HEK293 (cell line): Measurements from ENCODE around the gene CPNE9.

Experiments
- YY1 ChIP-seq: fragments of 450-650 bp; formaldehyde crosslinking; IDR thresholded peaks from 2 replicates; pipeline ENCODE4 v1.5.1; 2018; ENCODE audit warnings: missing biosample characterization, missing genetic modification characterization
- ZBTB1 ChIP-seq: fragments of 450-650 bp; formaldehyde crosslinking; IDR thresholded peaks from 2 replicates; pipeline ENCODE4 v1.5.1; 2016; ENCODE audit warnings: missing biosample characterization, missing genetic modification characterization
- ZNF274 ChIP-seq, 2 experiments: fragments of 200-500 bp in 1 of 2; fragments of 450-650 bp in 1 of 2; sonication (Bioruptor generic) in 1 of 2; formaldehyde crosslinking in 1 of 2; IDR thresholded peaks; 2 replicates each; pipeline versions ENCODE4 v1.5.1 to v1.6.1; 2014 to 2016; ENCODE audit warnings: borderline replicate concordance in 1 of 2, inconsistent platforms in 1 of 2, low read length in 1 of 2, missing biosample characterization in 1 of 2, missing genetic modification characterization in 1 of 2
- ZNF624 ChIP-seq: fragments of 450-650 bp; formaldehyde crosslinking; IDR thresholded peaks from 2 replicates; pipeline ENCODE4 v1.5.1; 2017; ENCODE audit warnings: missing biosample characterization, missing genetic modification characterization
- TF ChIP-seq, protein P1 (sequence below): fragments of 450-650 bp; formaldehyde crosslinking; IDR thresholded peaks from 2 replicates; pipeline ENCODE4 v1.5.1; 2016; ENCODE audit warnings: missing biosample characterization, missing genetic modification characterization
- TF ChIP-seq, protein P2 (sequence below): fragments of 450-650 bp; IDR thresholded peaks from 2 replicates; pipeline ENCODE4 v1.5.1; 2018; ENCODE audit warnings: missing biosample characterization, missing genetic modification characterization

GRCh38 chr3:9695746-9696145 lies 7.9 kb upstream of the CPNE9 start:
- TF ChIP-seq, protein P1, sequence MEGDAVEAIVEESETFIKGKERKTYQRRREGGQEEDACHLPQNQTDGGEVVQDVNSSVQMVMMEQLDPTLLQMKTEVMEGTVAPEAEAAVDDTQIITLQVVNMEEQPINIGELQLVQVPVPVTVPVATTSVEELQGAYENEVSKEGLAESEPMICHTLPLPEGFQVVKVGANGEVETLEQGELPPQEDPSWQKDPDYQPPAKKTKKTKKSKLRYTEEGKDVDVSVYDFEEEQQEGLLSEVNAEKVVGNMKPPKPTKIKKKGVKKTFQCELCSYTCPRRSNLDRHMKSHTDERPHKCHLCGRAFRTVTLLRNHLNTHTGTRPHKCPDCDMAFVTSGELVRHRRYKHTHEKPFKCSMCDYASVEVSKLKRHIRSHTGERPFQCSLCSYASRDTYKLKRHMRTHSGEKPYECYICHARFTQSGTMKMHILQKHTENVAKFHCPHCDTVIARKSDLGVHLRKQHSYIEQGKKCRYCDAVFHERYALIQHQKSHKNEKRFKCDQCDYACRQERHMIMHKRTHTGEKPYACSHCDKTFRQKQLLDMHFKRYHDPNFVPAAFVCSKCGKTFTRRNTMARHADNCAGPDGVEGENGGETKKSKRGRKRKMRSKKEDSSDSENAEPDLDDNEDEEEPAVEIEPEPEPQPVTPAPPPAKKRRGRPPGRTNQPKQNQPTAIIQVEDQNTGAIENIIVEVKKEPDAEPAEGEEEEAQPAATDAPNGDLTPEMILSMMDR (tag by site-specific recombination) = no peak
- TF ChIP-seq ZBTB1 (tag by site-specific recombination) (no peak), ZNF624 (no peak), ZNF274 (IDR thresholded peaks at IDR 0.05; ENCODE audit: low read length) (no peak), ZNF274 (tag by site-specific recombination; IDR thresholded peaks at IDR 0.05; ENCODE audit: borderline replicate concordance) (no peak), YY1 (tag by site-specific recombination) (no peak)
- TF ChIP-seq, protein P2, sequence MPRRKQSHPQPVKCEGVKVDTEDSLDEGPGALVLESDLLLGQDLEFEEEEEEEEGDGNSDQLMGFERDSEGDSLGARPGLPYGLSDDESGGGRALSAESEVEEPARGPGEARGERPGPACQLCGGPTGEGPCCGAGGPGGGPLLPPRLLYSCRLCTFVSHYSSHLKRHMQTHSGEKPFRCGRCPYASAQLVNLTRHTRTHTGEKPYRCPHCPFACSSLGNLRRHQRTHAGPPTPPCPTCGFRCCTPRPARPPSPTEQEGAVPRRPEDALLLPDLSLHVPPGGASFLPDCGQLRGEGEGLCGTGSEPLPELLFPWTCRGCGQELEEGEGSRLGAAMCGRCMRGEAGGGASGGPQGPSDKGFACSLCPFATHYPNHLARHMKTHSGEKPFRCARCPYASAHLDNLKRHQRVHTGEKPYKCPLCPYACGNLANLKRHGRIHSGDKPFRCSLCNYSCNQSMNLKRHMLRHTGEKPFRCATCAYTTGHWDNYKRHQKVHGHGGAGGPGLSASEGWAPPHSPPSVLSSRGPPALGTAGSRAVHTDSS (tag by site-specific recombination) = no peak
